Posterior vena cava (tissue), 2 donors: ENCODE measurements around the gene TEX13D. TPM values are rescaled to one million over a fixed set of nuclear protein-coding genes. Genes with fewer than 3 reads are reported as not detected.
"Not testable (repeated sequence)": the region's sequence is repeated elsewhere in the genome, so short reads cannot be mapped to it uniquely, and the experiment has no call there.

ENCODE experiments used
- DNase-seq: peaks from one replicate; pipeline ENCODE4 v3.0.0-alpha.2; 2020; ENCODE audit warnings: low spot score
- intact Hi-C, 2 donors: fragments of 100-400 bp; cut with DNase I; formaldehyde crosslinking; loops; one replicate each; pipeline versions ENCODE4 v1.14.1 to v1.14.2; 2022 to 2023
- long read RNA-seq, 2 donors: library from polyadenylated mRNA; unstranded; transcript quantifications; one replicate each; pipeline ENCODE4 v2.0.0, GENCODE V29; 2020 to 2021
- total RNA-seq, 2 donors: library from RNA; stranded (reverse); fragmentation: NEBNext Ultra II Directional; extraction: Animal tissue kit (Norgen Biotek cat#: 25700); gene quantifications; one replicate each; pipeline ENCODE4 v1.2.1, GENCODE V29; 2021
- donor health status: DM: yes; HTN: yes; CAD: no.
- donor health status: DM: yes; HTN: yes; CAD: no.

Gene TEX13D
- not detected for total RNA-seq
- long read RNA-seq, donor 1, result 0 reads
- long read RNA-seq, donor 2, result 0 reads

- no peak for DNase-seq
- intact Hi-C loops, result no loop called here
Observed at GRCh38 chrX:124332481-124333424, at the start of gene TEX13D. Gene TEX13D, plus strand, starts transcription at chrX:124332660. Its CDS starts 258 bp downstream, at chrX:124332918.

- intact Hi-C loops, result no loop called here
Observed at GRCh38 chrX:124289443-124289842, 43.0 kb upstream of the TEX13D start.

GRCh38 chrX:124293810-124294209 is 38.6 kb upstream of the TEX13D start:
- intact Hi-C loops, result no loop called here
- DNase-seq, result no peak

More at GRCh38 chrX:124289443-124289842, 43.0 kb upstream of the TEX13D start:
- DNase-seq, result no peak

- intact Hi-C loops, DNase-seq: not testable (repeated sequence)
Observed at GRCh38 chrX:124299323-124299722, 33.1 kb upstream of the TEX13D start.

GRCh38 chrX:124300405-124300804 is 32.1 kb upstream of the TEX13D start:
- intact Hi-C loops, result no loop called here
- DNase-seq, result no peak

GRCh38 chrX:124307253-124307907 is 25.1 kb upstream of the TEX13D start:
- no peak for DNase-seq
- intact Hi-C loops, result no loop called here

GRCh38 chrX:124325732-124326131 is 6.7 kb upstream of the TEX13D start:
- DNase-seq, result no peak
- intact Hi-C loops, result no loop called here

GRCh38 chrX:124328765-124329164 is 3.7 kb upstream of the TEX13D start:
- DNase-seq, result no peak
- intact Hi-C loops, result no loop called here

- no peak for DNase-seq
- intact Hi-C loops, result no loop called here
Observed at GRCh38 chrX:124333862-124334261, 1.4 kb downstream of the TEX13D start.

GRCh38 chrX:124334555-124334954 is 2.1 kb downstream of the TEX13D start:
- DNase-seq, intact Hi-C loops: not testable (repeated sequence)

GRCh38 chrX:124335598-124335997 is 3.1 kb downstream of the TEX13D start:
- intact Hi-C loops, result no loop called here
- no peak for DNase-seq

- DNase-seq, result no peak
- intact Hi-C loops, result no loop called here
Observed at GRCh38 chrX:124337916-124338315, 5.5 kb downstream of the TEX13D start.

- intact Hi-C loops, result no loop called here
Observed at GRCh38 chrX:124338733-124339514, 6.5 kb downstream of the TEX13D start.

GRCh38 chrX:124341396-124342132 is 9.1 kb downstream of the TEX13D start:
- intact Hi-C loops, result no loop called here

More at GRCh38 chrX:124338733-124339514, 6.5 kb downstream of the TEX13D start:
- DNase-seq, result no peak

GRCh38 chrX:124342174-124342867 is 9.9 kb downstream of the TEX13D start:
- no peak for DNase-seq
- intact Hi-C loops, result no loop called here

More at GRCh38 chrX:124341396-124342132, 9.1 kb downstream of the TEX13D start:
- DNase-seq, result no peak

- DNase-seq, result no peak
- intact Hi-C loops, result no loop called here
Observed at GRCh38 chrX:124343016-124343415, 10.6 kb downstream of the TEX13D start.

GRCh38 chrX:124344246-124344645 is 11.8 kb downstream of the TEX13D start:
- intact Hi-C loops, result no loop called here

More at GRCh38 chrX:124344246-124344645, 11.8 kb downstream of the TEX13D start:
- no peak for DNase-seq
